CD8-positive, alpha-beta memory T cell (primary cell): ENCODE results near the gene CHSY1. TPM values are rescaled to one million over a fixed set of nuclear protein-coding genes. Genes with fewer than 3 reads are reported as not detected.

Experiments used
- CTCF ChIA-PET: fragments of 350-600 bp; sonication (Branson Sonifier 250); formaldehyde crosslinking; loops from one replicate; lab custom pipeline; 2021; ENCODE audit warnings: antibody characterized with exemption; lab: Charles Lee
- POLR2A ChIA-PET: fragments of 350-600 bp; sonication (Branson Sonifier 250); formaldehyde crosslinking; loops from one replicate; lab custom pipeline; 2021; ENCODE audit warnings: antibody characterized with exemption; lab: Charles Lee
- DNase-seq, 5 donors: peaks; one replicate each; pipeline versions ENCODE4 v3.0.0 to v3.0.0-alpha.2; 2020 to 2022; ENCODE audit warnings: mixed read lengths in 1 of 5
- H3K27ac ChIP-seq: one replicate; pipeline ENCODE4 v1.7.0; 2013; ENCODE audit warnings: low read depth, mild to moderate bottlenecking, low read length, moderate library complexity
- H3K27me3 ChIP-seq: 2 replicates; pipeline ENCODE4 v1.7.0; 2013; ENCODE audit warnings: low read length, mild to moderate bottlenecking; ENCODE audit not compliant: insufficient read depth, poor library complexity, severe bottlenecking
- H3K36me3 ChIP-seq: 2 replicates; pipeline ENCODE4 v1.7.0; 2013; ENCODE audit warnings: mild to moderate bottlenecking, low read length, moderate library complexity; ENCODE audit not compliant: insufficient read depth
- H3K4me1 ChIP-seq: 2 replicates; pipeline ENCODE4 v1.7.0; 2013; ENCODE audit warnings: mild to moderate bottlenecking, low read length, moderate library complexity; ENCODE audit not compliant: insufficient read depth
- H3K4me3 ChIP-seq: 2 replicates; pipeline ENCODE4 v1.7.0; 2013; ENCODE audit warnings: mild to moderate bottlenecking, low read length
- H3K9me3 ChIP-seq: 2 replicates; pipeline ENCODE4 v1.7.0; 2013; ENCODE audit warnings: mild to moderate bottlenecking, low read length
- H3K27ac Mint-ChIP-seq, 8 donors: one replicate each; pipeline ENCODE4 v1.8.0; 2020 to 2021; ENCODE audit warnings: mixed read lengths in 8 of 8, mild to moderate bottlenecking in 6 of 8, inconsistent platforms in 3 of 8, moderate library complexity in 3 of 8
- H3K27me3 Mint-ChIP-seq, 2 donors: one replicate each; pipeline ENCODE4 v1.8.0; 2020 to 2021; ENCODE audit warnings: mixed read lengths in 2 of 2, mild to moderate bottlenecking in 1 of 2, moderate library complexity in 1 of 2
- H3K36me3 Mint-ChIP-seq, 3 donors: one replicate each; pipeline ENCODE4 v1.8.0; 2020 to 2021; ENCODE audit warnings: mixed read lengths in 3 of 3, inconsistent platforms in 1 of 3, mild to moderate bottlenecking in 1 of 3
- H3K4me1 Mint-ChIP-seq, 3 donors: one replicate each; pipeline ENCODE4 v1.8.0; 2020 to 2021; ENCODE audit warnings: mixed read lengths in 3 of 3, inconsistent platforms in 1 of 3, mild to moderate bottlenecking in 1 of 3
- H3K4me3 Mint-ChIP-seq, 7 donors: one replicate each; pipeline ENCODE4 v1.8.0; 2020 to 2021; ENCODE audit warnings: mixed read lengths in 7 of 7, mild to moderate bottlenecking in 6 of 7, moderate library complexity in 4 of 7, inconsistent platforms in 2 of 7
- H3K9me3 Mint-ChIP-seq, 5 donors: one replicate each; pipeline ENCODE4 v1.8.0; 2020 to 2022; ENCODE audit warnings: mixed read lengths in 5 of 5, mild to moderate bottlenecking in 3 of 5, moderate library complexity in 2 of 5, inconsistent platforms in 1 of 5
- polyA plus RNA-seq: library from polyadenylated mRNA; unstranded; fragments of 300-500 nt; fragmentation: Illumina TruSeq; gene quantifications from one replicate; pipeline ENCODE4 v1.2.3, GENCODE V29; 2021
- total RNA-seq, 2 experiments: library from RNA; stranded (reverse); gene quantifications; one replicate each; pipeline ENCODE4 v1.2.3, GENCODE V29; 2021

Gene CHSY1
- total and polyA plus RNA-seq, 3 experiments from 2014 or later = 3.6 to 49.7 (median 49.4) TPM

DNA sequence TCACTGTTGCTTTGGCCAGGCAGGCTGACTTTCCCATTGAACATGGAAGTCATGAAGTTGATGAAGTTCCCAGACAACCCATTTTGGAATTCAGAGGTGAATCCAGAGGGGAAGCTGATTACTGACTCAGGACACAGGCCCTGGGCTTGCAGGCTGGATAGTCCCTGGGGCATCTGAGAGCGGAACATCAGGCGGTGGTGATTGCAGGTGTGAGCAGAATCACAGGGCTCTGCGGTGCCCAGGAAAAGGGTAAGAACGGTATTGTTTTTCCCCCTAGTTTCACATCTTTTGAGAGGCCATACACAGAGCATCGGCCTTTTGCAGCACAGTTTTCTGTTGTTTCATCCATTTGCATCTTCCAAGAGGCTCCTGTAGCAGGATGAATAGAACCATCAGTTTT is 104.7 kb downstream of the CHSY1 start:
- no peaks in the 10 kb centered on the region for H3K9me3 Mint-ChIP-seq
- DNase-seq = no peak
- Histone ChIP-seq H3K36me3 (no peaks in the 10 kb centered on the region), H3K27me3 (no peaks in the 10 kb centered on the region), H3K4me3 (no peak overlapping the region), H3K9me3 (no peaks in the 10 kb centered on the region), H3K4me1 (no peaks in the 10 kb centered on the region), H3K27ac (no peak overlapping the region)
- no peak overlapping the region for H3K4me3 Mint-ChIP-seq
- peaks cover 5 to 8% (median 6%) of the 10 kb centered on the region in 3 donors for H3K4me1 Mint-ChIP-seq
- no peak overlapping the region for H3K27ac Mint-ChIP-seq
- peaks cover 0 to 3% (median 2%) of the 10 kb centered on the region in 3 donors for H3K36me3 Mint-ChIP-seq
- H3K27me3 Mint-ChIP-seq = peaks cover 0 to 5% of the 10 kb centered on the region in 2 donors
- POLR2A ChIA-PET = no interaction called here
- CTCF ChIA-PET = no interaction called here

DNA sequence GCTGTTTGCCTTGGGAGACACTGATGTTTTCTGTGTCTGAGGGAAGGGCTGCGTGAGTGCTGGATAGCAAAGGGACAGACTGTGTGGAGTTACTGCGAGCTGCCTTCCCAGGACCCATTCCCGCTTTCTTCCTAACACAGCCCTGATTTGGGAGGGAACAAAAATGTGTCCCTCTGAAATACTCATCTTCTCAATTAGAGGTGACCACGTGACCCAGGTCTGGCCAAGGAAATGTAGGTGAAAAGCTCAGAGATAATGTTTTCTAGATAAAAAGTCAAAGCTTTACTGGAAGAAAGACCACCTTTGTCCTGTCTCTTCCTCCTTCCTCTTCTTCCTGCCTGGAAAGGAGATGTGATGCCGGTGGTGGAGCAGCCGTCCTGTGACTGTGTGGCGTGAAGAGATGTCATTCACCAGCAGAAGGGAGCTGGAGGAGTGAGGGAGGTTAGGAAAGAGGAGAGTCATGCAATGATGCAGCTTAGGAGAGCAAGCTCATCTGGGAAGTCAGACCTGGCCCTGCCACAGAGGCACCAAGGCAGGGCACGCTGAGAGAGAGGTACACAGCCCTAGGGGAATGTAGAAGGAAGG is 105.6 kb downstream of the CHSY1 start:
- no peaks in the 10 kb centered on the region for H3K27me3 ChIP-seq
- no peaks in the 10 kb centered on the region for H3K9me3 Mint-ChIP-seq
- no peaks in the 10 kb centered on the region for H3K36me3 ChIP-seq
- ChIA-PET POLR2A (no interaction called here), CTCF (no interaction called here)
- no peak overlapping the region for H3K4me3 Mint-ChIP-seq
- H3K27me3 Mint-ChIP-seq = peaks cover 0 to 5% of the 10 kb centered on the region in 2 donors
- H3K4me3 ChIP-seq = no peak overlapping the region
- no peaks in the 10 kb centered on the region for H3K9me3 ChIP-seq
- no peaks in the 10 kb centered on the region for H3K4me1 ChIP-seq
- H3K27ac Mint-ChIP-seq = peak overlapping the region in 1 of 8 donors; percentile 60
- H3K36me3 Mint-ChIP-seq = peaks cover 0 to 3% (median 2%) of the 10 kb centered on the region in 3 donors
- H3K27ac ChIP-seq = no peak overlapping the region
- DNase-seq = peak in 1 of 5 donors; percentile 19
- H3K4me1 Mint-ChIP-seq = peaks cover 2 to 5% (median 3%) of the 10 kb centered on the region in 3 donors

DNA sequence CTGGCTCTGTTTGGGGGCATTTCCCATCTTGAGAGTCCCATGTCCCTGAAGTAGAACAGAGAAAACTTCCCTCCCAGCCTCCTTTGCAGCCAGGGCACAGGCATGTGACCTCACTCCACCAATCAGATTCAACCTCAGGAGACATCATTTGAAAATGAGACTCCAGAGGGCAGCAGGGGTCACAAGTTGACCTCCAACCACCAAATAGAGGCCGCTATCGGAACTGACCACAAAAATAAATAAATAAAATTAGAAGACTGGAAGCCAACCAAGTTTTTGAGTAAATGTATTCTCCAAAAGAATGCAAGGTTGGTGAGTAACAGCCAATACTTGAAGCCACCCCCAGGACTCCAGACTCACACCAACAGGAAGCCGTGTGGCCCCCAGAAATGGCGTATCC is 106.5 kb downstream of the CHSY1 start:
- no peak overlapping the region for H3K27ac ChIP-seq
- H3K9me3 ChIP-seq = no peaks in the 10 kb centered on the region
- Mint-ChIP-seq H3K36me3 (peaks cover 0 to 3% (median 2%) of the 10 kb centered on the region in 3 donors), H3K4me1 (peaks cover 0 to 3% (median 0%) of the 10 kb centered on the region in 3 donors), H3K27me3 (peaks cover 0 to 5% of the 10 kb centered on the region in 2 donors), H3K9me3 (no peaks in the 10 kb centered on the region), H3K4me3 (no peak overlapping the region), H3K27ac (no peak overlapping the region)
- POLR2A ChIA-PET = no interaction called here
- H3K4me1 ChIP-seq = no peaks in the 10 kb centered on the region
- peak in 1 of 5 donors; percentile 2 for DNase-seq
- CTCF ChIA-PET = interaction anchor here (0.5 kb wide), 1 partner anchor 138 kb away, joined by 3 read pairs; no protein-coding TSS in a partner anchor
- no peaks in the 10 kb centered on the region for H3K27me3 ChIP-seq
- no peak overlapping the region for H3K4me3 ChIP-seq
- H3K36me3 ChIP-seq = no peaks in the 10 kb centered on the region

DNA sequence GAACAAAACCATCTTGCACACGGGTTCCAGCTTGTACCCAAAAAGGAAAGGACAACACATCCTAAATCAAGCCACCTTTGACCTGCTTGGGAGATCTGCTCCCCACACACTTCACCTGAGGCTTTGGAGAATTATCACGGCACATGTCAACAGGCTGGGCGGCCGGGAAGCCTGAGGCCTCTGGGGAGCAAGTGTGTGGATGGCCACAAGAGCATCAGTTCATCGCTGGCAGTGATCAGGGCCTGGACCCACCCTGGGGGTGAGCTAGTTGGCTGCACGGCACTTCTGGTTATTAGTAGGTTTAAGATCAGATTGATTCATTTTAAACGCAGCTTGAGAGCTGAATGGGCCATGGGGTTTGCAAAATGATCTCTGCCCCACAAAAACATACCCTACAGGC is 108.5 kb downstream of the CHSY1 start:
- H3K27me3 Mint-ChIP-seq = peaks cover 0 to 7% of the 10 kb centered on the region in 2 donors
- H3K36me3 ChIP-seq = no peaks in the 10 kb centered on the region
- no peaks in the 10 kb centered on the region for H3K27me3 ChIP-seq
- no peak overlapping the region for H3K4me3 Mint-ChIP-seq
- H3K4me1 ChIP-seq = no peaks in the 10 kb centered on the region
- H3K36me3 Mint-ChIP-seq = peaks cover 0 to 2% (median 0%) of the 10 kb centered on the region in 3 donors
- ChIA-PET POLR2A (no interaction called here), CTCF (no interaction called here)
- no peak overlapping the region for H3K27ac Mint-ChIP-seq
- no peaks in the 10 kb centered on the region for H3K9me3 ChIP-seq
- no peak overlapping the region for H3K4me3 ChIP-seq
- DNase-seq = no peak
- H3K27ac ChIP-seq = no peak overlapping the region
- peaks cover 3 to 6% (median 3%) of the 10 kb centered on the region in 3 donors for H3K4me1 Mint-ChIP-seq
- H3K9me3 Mint-ChIP-seq = no peaks in the 10 kb centered on the region

DNA sequence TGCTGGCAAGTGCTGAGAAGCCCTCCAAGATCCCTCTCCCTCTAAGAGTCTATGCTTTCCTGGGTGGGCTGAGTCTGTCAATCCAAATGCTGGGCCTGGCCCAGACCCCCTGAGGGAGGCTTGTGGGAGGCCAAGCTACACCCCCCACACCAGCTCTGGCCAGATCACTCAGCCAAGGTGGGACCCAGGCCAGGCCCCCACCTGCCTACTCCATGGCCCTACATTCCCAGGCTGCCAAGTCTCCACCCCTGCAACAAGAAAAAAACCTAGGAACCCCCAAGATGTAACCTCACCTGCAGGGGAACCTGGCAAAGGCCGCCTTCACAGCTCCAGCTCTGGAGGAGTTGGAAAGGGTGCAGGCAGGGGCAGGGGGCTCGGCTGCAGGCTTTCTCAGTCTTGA is 109.1 kb downstream of the CHSY1 start:
- Mint-ChIP-seq H3K4me1 (peaks cover 3 to 6% (median 5%) of the 10 kb centered on the region in 3 donors), H3K27ac (no peak overlapping the region), H3K4me3 (no peak overlapping the region), H3K36me3 (peaks cover 0 to 2% (median 0%) of the 10 kb centered on the region in 3 donors), H3K27me3 (peaks cover 0 to 7% of the 10 kb centered on the region in 2 donors), H3K9me3 (no peaks in the 10 kb centered on the region)
- H3K36me3 ChIP-seq = no peaks in the 10 kb centered on the region
- no peak for DNase-seq
- H3K4me1 ChIP-seq = peaks cover 3% of the 10 kb centered on the region
- POLR2A ChIA-PET = no interaction called here
- H3K9me3 ChIP-seq = no peaks in the 10 kb centered on the region
- H3K27ac ChIP-seq = no peak overlapping the region
- no peak overlapping the region for H3K4me3 ChIP-seq
- CTCF ChIA-PET = no interaction called here
- no peaks in the 10 kb centered on the region for H3K27me3 ChIP-seq

DNA sequence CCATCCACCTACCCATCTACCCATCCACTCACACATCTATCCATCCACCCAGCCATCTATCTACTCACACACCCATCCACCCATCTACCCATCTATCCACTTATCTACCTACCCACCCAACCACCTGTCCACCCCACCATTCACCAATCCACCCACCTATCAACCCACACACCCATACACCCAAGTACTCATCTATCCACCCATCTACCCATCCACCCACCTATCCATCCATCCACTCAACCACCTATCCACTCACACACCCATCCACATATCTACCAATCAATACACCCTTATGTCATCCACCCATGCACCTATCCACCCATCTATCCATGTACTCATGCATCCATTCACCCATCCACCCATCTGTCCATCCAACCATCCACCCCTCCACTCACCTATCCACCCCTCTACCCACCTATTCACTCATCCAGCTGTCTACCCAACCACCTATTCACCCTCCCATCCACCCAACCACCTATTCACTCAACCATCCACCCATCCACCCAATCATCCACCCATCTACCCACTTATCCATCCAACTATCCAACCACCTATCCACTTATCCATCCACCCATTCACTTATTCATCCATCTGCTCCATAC is 109.8 kb downstream of the CHSY1 start:
- peaks cover 0 to 2% (median 0%) of the 10 kb centered on the region in 3 donors for H3K36me3 Mint-ChIP-seq
- H3K4me1 Mint-ChIP-seq = peaks cover 10 to 13% (median 12%) of the 10 kb centered on the region in 3 donors
- Histone ChIP-seq H3K27ac (no peak overlapping the region), H3K4me3 (no peak overlapping the region), H3K36me3 (no peaks in the 10 kb centered on the region), H3K27me3 (no peaks in the 10 kb centered on the region), H3K9me3 (no peaks in the 10 kb centered on the region), H3K4me1 (peaks cover 10% of the 10 kb centered on the region)
- peaks cover 0 to 7% of the 10 kb centered on the region in 2 donors for H3K27me3 Mint-ChIP-seq
- DNase-seq = peak in 1 of 5 donors; percentile 15
- POLR2A ChIA-PET = no interaction called here
- H3K27ac Mint-ChIP-seq = peak overlapping the region in 1 of 8 donors; percentile 5
- CTCF ChIA-PET = no interaction called here
- H3K4me3 Mint-ChIP-seq = no peak overlapping the region
- H3K9me3 Mint-ChIP-seq = no peaks in the 10 kb centered on the region

DNA sequence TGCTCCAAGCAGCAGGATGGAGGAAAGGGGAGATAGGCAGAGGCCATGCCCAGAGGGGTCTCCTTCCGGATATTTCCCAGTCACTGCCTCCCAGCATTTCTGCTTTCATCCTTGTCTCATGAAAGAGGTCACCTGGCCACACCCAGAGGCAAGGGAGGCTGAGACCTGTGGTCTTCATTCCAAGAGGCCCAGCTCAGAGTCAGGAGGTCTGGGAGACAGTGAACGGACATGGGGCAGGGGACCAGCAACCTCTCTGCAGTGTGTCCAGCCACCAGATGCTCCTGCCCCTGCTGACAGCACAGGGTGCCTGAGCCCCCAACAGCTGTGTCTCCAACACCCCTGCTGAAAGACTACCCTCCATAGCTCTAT is 111.2 kb downstream of the CHSY1 start:
- H3K27me3 Mint-ChIP-seq = peaks cover 0 to 4% of the 10 kb centered on the region in 2 donors
- Histone ChIP-seq H3K4me3 (no peak overlapping the region), H3K27ac (no peak overlapping the region), H3K36me3 (no peaks in the 10 kb centered on the region), H3K9me3 (no peaks in the 10 kb centered on the region), H3K4me1 (peaks cover 12% of the 10 kb centered on the region), H3K27me3 (no peaks in the 10 kb centered on the region)
- DNase-seq = no peak
- H3K9me3 Mint-ChIP-seq = no peaks in the 10 kb centered on the region
- ChIA-PET POLR2A (no interaction called here), CTCF (interaction anchor here (1.6 kb wide), 1 partner anchor 21 kb away, joined by 3 read pairs; no protein-coding TSS in a partner anchor)
- no peak overlapping the region for H3K4me3 Mint-ChIP-seq
- H3K27ac Mint-ChIP-seq = no peak overlapping the region
- H3K4me1 Mint-ChIP-seq = peaks cover 21 to 27% (median 25%) of the 10 kb centered on the region in 3 donors
- H3K36me3 Mint-ChIP-seq = no peaks in the 10 kb centered on the region

DNA sequence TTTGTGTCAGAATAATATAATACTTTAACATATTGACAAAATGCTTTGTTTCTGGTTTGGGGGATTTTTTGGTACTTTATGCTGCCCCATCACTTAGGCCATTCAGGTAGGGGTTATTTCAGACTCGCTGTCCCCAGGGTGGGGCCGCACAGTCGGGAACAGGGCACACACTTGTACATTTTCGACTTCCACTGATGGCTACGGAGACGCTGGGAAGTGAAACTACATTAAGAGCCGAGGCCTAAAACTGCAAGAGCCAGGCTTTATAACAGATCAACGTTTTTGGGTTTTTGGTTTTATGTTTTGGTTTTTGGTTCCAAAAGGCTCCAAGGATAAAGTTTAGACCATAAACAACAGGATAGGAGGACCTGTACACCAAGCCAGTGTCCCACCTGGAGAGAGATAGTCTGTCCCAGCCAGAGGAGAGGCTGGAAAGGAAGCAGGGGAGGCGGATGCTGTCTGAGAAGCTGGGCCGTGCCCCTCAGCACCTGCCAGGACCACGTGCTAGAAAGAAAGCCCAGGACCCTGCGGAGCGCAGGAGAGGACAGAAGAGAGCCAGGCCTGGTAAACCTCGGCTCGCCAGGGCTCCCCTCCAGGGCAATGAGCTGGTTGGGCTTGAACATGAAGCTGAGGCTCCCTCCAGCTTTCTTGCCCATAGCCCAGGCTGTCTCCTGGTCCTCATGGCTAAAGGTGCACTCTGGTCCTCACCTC is 111.7 kb downstream of the CHSY1 start:
- Mint-ChIP-seq H3K4me1 (peaks cover 25 to 32% (median 31%) of the 10 kb centered on the region in 3 donors), H3K4me3 (no peak overlapping the region), H3K27ac (no peak overlapping the region), H3K27me3 (peaks cover 0 to 6% of the 10 kb centered on the region in 2 donors), H3K36me3 (no peaks in the 10 kb centered on the region), H3K9me3 (peaks cover 0 to 3% (median 0%) of the 10 kb centered on the region in 5 donors)
- Histone ChIP-seq H3K27ac (no peak overlapping the region), H3K4me3 (no peak overlapping the region), H3K9me3 (no peaks in the 10 kb centered on the region), H3K27me3 (no peaks in the 10 kb centered on the region), H3K4me1 (peaks cover 12% of the 10 kb centered on the region), H3K36me3 (no peaks in the 10 kb centered on the region)
- no peak for DNase-seq
- POLR2A ChIA-PET = interaction anchor here (0.6 kb wide), 1 partner anchor 55 kb away, joined by 3 read pairs; no protein-coding TSS in a partner anchor
- CTCF ChIA-PET = interaction anchor here (1.6 kb wide), 1 partner anchor 21 kb away, joined by 3 read pairs; no protein-coding TSS in a partner anchor
